H1 (cell line): Measurements from ENCODE around the gene COL8A1.

Source experiments
- EGR1 ChIP-seq: IDR thresholded peaks from 2 replicates; pipeline ENCODE4 v1.6.1; 2011; ENCODE audit warnings: low read depth, low read length, borderline replicate concordance
- EP300 ChIP-seq, 2 experiments: IDR thresholded peaks; 1 replicate in 1 of 2; 2 replicates in 1 of 2; pipeline ENCODE4 v1.6.1; 2011 to 2012; ENCODE audit warnings: low read depth in 2 of 2, low read length in 2 of 2, mild to moderate bottlenecking in 2 of 2, borderline replicate concordance in 1 of 2, inconsistent platforms in 1 of 2, moderate library complexity in 1 of 2
- POLR2A ChIP-seq, 2 experiments: IDR thresholded peaks; 1 replicate in 1 of 2; 2 replicates in 1 of 2; pipeline ENCODE4 v1.6.1; 2011; ENCODE audit warnings: low read depth in 2 of 2, low read length in 2 of 2, mild to moderate bottlenecking in 2 of 2; ENCODE audit errors: control extremely low read depth in 1 of 2
- TF ChIP-seq, protein P1 (sequence below), 3 experiments: IDR thresholded peaks; 1 replicate in 2 of 3; 2 replicates in 1 of 3; pipeline versions ENCODE4 v1.5.1 to v1.6.1; 2011; ENCODE audit warnings: low read length in 3 of 3, mild to moderate bottlenecking in 3 of 3, inconsistent platforms in 2 of 3, low read depth in 1 of 3, moderate library complexity in 1 of 3; ENCODE audit not compliant: insufficient read depth in 1 of 3; ENCODE audit errors: control extremely low read depth in 1 of 3
- TF ChIP-seq, protein P2 (sequence below): IDR thresholded peaks from 2 replicates; pipeline ENCODE4 v1.6.1; 2012; ENCODE audit warnings: inconsistent platforms

DNA sequence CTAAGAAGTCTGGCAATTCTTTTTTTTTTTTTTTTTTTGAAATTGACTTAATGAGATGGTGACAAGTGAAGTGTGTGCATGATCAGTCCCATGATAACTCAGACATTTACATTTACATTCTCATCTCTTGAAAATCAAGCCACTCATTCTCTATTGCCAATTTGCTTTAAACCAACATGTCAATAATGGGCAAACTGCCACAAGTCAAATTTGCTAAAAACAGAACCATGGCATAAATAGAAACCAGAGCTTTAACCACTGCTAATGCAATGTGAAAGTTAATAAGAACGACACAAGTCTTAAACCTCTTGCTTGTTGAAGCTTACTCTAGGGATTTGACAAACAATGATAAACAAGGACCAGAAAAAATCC lies 12.0 kb upstream of the COL8A1 start:
- TF ChIP-seq POLR2A (IDR thresholded peaks at IDR 0.05; ENCODE audit: control extremely low read depth in 1 of 2, low read depth in 2 of 2, low read length in 2 of 2) (no peak), EP300 (IDR thresholded peaks at IDR 0.05; ENCODE audit: borderline replicate concordance in 1 of 2, low read depth in 2 of 2, low read length in 2 of 2) (no peak), EGR1 (no peak)
- TF ChIP-seq, protein P1, sequence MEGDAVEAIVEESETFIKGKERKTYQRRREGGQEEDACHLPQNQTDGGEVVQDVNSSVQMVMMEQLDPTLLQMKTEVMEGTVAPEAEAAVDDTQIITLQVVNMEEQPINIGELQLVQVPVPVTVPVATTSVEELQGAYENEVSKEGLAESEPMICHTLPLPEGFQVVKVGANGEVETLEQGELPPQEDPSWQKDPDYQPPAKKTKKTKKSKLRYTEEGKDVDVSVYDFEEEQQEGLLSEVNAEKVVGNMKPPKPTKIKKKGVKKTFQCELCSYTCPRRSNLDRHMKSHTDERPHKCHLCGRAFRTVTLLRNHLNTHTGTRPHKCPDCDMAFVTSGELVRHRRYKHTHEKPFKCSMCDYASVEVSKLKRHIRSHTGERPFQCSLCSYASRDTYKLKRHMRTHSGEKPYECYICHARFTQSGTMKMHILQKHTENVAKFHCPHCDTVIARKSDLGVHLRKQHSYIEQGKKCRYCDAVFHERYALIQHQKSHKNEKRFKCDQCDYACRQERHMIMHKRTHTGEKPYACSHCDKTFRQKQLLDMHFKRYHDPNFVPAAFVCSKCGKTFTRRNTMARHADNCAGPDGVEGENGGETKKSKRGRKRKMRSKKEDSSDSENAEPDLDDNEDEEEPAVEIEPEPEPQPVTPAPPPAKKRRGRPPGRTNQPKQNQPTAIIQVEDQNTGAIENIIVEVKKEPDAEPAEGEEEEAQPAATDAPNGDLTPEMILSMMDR (IDR thresholded peaks at IDR 0.05; ENCODE audit: control extremely low read depth in 1 of 3, insufficient read depth in 1 of 3, low read depth in 1 of 3, low read length in 3 of 3), result no peak
- TF ChIP-seq, protein P2, sequence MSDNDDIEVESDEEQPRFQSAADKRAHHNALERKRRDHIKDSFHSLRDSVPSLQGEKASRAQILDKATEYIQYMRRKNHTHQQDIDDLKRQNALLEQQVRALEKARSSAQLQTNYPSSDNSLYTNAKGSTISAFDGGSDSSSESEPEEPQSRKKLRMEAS, result no peak
